Epithelial cell of esophagus (primary cell): Measurements from ENCODE around the gene KRTAP29-1.

Experiments
- DNase-seq: peaks from one replicate; pipeline ENCODE4 v3.0.0; 2010; ENCODE audit warnings: low read depth
- H3K4me3 ChIP-seq: 2 replicates; pipeline ENCODE4 v1.5.1; 2011; ENCODE audit warnings: mild to moderate bottlenecking, low read length, control low read depth
- CTCF ChIP-seq: IDR thresholded peaks from 2 replicates; pipeline ENCODE4 v1.5.1; 2011; ENCODE audit warnings: low read depth, mild to moderate bottlenecking, low read length, control low read depth, inconsistent platforms; ENCODE audit not compliant: insufficient read depth; ENCODE audit errors: missing control alignments

KRTAP29-1 gene

GRCh38 chr17:41308918-41309359 is 6.3 kb upstream of the KRTAP29-1 start, which contains the start of gene KRTAP16-1:
TSS of gene KRTAP16-1 (minus strand) at chr17:41309309. CDS start at chr17:41309253, 56 bp downstream.
- no peak for TF ChIP-seq CTCF
- no peak within 1 kb of the TSS for H3K4me3 ChIP-seq
- no peak for DNase-seq

- H3K4me3 ChIP-seq = no peak overlapping the region
- no peak for TF ChIP-seq CTCF
- DNase-seq = no peak
Observed at GRCh38 chr17:41308251-41308917, 5.7 kb upstream of the KRTAP29-1 start.

GRCh38 chr17:41307647-41308046 is 5.0 kb upstream of the KRTAP29-1 start:
- TF ChIP-seq CTCF = no peak
- no peak overlapping the region for H3K4me3 ChIP-seq
- no peak for DNase-seq

GRCh38 chr17:41304091-41304490 is 1.4 kb upstream of the KRTAP29-1 start:
- H3K4me3 ChIP-seq = no peak overlapping the region
- no peak for DNase-seq
- no peak for TF ChIP-seq CTCF

- no peak for DNase-seq
- no peak overlapping the region for H3K4me3 ChIP-seq
- TF ChIP-seq CTCF = no peak
Observed at GRCh38 chr17:41302981-41303380, 330 bp upstream of the KRTAP29-1 start.

GRCh38 chr17:41301204-41301790 is 1.4 kb downstream of the KRTAP29-1 start:
- TF ChIP-seq CTCF = no peak
- DNase-seq = peak; percentile 84
- H3K4me3 ChIP-seq = no peak overlapping the region
